Measurements from ENCODE around the gene HJURP. TPM values are rescaled to one million over a fixed set of nuclear protein-coding genes. Genes with fewer than 3 reads are reported as not detected.

Gene HJURP
- total RNA-seq, 4 donors from 2014 or later: 0.15 to 3.1 (median 2.5) TPM; not detected in 1

DNA sequence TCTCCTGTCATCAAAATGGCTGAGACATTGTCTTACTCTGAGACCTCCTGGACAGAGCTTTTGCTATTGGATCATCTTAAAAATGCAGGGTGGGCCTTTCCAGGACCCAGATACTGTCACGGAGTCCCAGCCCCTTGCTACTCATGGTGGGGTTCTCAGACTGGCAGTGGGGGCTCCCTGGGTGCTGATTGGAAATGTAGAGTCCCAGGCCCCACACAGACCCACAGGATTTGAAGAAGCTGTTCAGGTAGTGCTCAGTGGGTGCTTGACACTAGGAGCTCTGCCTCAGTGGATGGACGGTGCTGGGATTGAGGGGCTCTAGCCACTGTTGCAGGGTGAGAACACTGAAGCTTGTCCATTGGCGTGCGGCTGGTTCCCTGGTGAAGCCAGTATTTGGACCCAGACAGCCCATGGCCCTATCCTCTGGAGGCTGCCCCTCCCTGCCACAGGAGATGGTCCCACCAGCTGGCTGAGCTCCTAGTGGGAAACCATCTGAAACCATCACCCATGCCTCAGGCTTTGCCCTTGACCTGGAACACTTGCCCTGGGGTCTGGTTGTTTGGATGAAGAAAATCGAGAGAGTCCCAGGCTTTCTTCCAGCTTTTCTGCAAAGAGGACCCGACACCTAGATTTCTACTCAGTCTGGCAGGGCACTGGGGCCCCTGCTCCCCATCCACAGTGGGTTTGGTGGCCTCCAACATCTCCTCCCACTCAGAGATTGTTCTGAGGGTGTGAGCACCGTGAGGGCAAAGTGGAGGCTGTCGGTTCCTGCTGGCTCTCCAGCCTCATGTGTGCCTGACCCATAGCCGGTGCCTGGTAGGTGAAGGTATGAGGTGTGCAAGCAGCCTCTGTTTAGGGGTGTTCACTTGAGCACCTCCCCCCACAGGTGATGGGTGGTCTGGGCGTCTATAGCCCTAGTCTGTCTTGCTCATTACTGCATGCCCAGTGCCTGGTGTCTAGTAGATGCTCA lies 46.1 kb downstream of the HJURP start:
- H3K4me1 ChIP-seq: no peaks in the 10 kb centered on the region
- H3K36me3 ChIP-seq: no peaks in the 10 kb centered on the region
- TF ChIP-seq POLR2AphosphoS5 (IDR thresholded peaks at IDR 0.05) (no peak), EP300 (IDR thresholded peaks at IDR 0.05) (no peak), POLR2A (IDR thresholded peaks at IDR 0.05) (no peak)
- TF ChIP-seq, protein P1, sequence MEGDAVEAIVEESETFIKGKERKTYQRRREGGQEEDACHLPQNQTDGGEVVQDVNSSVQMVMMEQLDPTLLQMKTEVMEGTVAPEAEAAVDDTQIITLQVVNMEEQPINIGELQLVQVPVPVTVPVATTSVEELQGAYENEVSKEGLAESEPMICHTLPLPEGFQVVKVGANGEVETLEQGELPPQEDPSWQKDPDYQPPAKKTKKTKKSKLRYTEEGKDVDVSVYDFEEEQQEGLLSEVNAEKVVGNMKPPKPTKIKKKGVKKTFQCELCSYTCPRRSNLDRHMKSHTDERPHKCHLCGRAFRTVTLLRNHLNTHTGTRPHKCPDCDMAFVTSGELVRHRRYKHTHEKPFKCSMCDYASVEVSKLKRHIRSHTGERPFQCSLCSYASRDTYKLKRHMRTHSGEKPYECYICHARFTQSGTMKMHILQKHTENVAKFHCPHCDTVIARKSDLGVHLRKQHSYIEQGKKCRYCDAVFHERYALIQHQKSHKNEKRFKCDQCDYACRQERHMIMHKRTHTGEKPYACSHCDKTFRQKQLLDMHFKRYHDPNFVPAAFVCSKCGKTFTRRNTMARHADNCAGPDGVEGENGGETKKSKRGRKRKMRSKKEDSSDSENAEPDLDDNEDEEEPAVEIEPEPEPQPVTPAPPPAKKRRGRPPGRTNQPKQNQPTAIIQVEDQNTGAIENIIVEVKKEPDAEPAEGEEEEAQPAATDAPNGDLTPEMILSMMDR (IDR thresholded peaks at IDR 0.05): no peak
- ATAC-seq: no peak
- H3K27ac ChIP-seq: no peak overlapping the region
- WGBS, 2 donors (ENCODE audit: low coverage in 1 of 2): 86% methylated on average over 5 of the region's 10 CpGs; no CpG with 5 or more reads in 1 of the 2 donors
- peaks cover 34% of the 10 kb centered on the region for H3K27me3 ChIP-seq
- no peaks in the 10 kb centered on the region for H3K9me3 ChIP-seq
- no peak overlapping the region for H3K4me3 ChIP-seq

DNA sequence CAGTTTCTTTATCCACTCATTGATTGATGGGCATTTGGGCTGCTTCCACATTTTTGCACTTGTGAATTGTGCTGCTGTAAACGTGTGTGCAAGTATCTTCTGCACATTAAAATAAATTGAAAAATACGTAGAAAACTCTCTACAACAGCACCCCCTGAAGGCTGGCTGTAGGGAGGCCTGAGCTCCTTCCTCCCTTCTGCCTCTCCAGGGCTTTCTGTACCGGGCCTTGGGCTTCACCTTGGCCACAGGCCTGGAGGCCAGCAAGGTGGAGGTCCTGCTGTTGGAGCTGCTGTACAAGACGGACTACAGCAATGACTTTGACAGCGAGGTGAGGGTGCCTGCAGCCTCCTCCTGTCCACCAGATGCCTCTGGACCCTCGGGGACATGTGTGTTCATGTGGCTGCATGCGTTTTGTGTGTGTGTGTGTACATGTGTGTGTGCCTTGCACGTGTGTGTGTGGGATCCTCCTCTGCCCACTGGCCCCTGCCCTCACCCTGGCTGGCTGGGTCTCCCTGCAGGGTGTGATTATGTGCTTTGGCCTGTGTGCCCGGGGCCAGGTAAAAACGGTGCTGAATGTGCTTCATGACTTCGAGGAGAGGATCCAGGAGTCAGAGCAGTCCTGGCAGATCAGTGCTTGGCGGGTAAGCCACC lies 47.0 kb downstream of the HJURP start:
- no peak for ATAC-seq
- H3K4me3 ChIP-seq: no peak overlapping the region
- H3K27me3 ChIP-seq: peaks cover 35% of the 10 kb centered on the region
- no peaks in the 10 kb centered on the region for H3K36me3 ChIP-seq
- no peak for TF ChIP-seq POLR2A (IDR thresholded peaks at IDR 0.05)
- TF ChIP-seq POLR2AphosphoS5 (IDR thresholded peaks at IDR 0.05): no peak
- TF ChIP-seq, protein P1 (IDR thresholded peaks at IDR 0.05): no peak
- no peak for TF ChIP-seq EP300 (IDR thresholded peaks at IDR 0.05)
- WGBS, 2 donors (ENCODE audit: low coverage in 1 of 2): 56 to 63% methylated on average over 2 to 3 of the region's 12 CpGs
- H3K27ac ChIP-seq: no peak overlapping the region
- H3K4me1 ChIP-seq: no peaks in the 10 kb centered on the region
- H3K9me3 ChIP-seq: no peaks in the 10 kb centered on the region

DNA sequence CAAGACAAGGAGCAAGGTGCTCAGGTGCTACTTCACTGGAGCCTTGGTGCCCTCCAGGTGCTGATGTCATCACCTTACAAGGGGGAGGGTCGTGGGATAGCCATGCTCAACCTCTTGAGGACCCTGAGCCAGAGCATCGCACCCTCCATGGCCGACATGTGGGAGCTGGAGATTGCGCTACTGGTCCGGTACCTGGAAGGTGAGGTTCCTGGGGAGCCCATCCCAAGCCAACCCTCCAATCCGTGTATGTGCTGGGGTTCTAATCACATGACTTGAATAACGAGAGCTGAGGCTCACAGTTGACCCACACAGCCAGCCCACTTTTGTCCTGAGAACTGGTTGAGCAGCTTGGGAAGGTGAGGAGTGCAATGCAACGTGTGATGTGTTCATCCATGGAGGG lies 50.3 kb downstream of the HJURP start:
- no peak overlapping the region for H3K4me3 ChIP-seq
- H3K27me3 ChIP-seq: peaks cover 30% of the 10 kb centered on the region
- no peak for TF ChIP-seq EP300 (IDR thresholded peaks at IDR 0.05)
- TF ChIP-seq, protein P1 (IDR thresholded peaks at IDR 0.05): no peak
- no peaks in the 10 kb centered on the region for H3K4me1 ChIP-seq
- 43% methylated on average over 2 of the region's 8 CpGs; no CpG with 5 or more reads in 1 of the 2 donors for WGBS, 2 donors (ENCODE audit: low coverage in 1 of 2)
- no peaks in the 10 kb centered on the region for H3K36me3 ChIP-seq
- H3K27ac ChIP-seq: no peak overlapping the region
- ATAC-seq: no peak
- no peaks in the 10 kb centered on the region for H3K9me3 ChIP-seq

DNA sequence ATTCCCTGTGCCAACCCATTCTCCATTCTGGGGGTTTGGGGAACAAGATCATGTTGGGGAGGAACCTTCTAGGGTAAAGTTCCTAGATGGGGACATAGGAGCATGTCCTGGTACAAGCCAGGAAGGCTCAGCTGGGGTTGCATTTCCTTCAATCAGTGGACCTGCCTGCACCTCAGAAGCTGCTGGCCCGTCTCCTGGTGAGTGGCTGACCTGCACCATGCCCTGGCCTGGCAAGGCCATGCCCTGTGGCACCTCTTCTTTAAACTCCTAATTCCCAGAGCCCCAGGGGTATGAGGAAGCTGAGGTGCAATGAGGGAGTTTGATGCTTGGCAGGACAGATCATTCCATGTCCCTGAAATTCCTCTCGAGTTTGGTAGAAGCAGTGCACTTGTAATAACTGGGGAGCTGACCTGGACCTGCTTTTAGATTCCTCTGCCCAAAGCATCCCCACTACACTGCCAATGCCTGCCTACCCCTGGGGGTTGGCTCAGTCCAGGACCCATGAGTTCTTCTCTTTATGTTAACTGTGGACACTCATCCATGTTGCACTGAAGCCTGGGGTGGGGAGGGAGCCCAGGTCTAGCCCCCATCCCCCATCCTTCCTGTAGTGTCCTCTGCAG lies 50.9 kb downstream of the HJURP start:
- Histone ChIP-seq H3K4me3 (no peak overlapping the region), H3K36me3 (no peaks in the 10 kb centered on the region), H3K9me3 (no peaks in the 10 kb centered on the region), H3K27me3 (peaks cover 24% of the 10 kb centered on the region), H3K4me1 (no peaks in the 10 kb centered on the region), H3K27ac (no peak overlapping the region)
- no CpG with 5 or more reads among the region's 2 CpGs for WGBS, 2 donors (ENCODE audit: low coverage in 1 of 2)
- TF ChIP-seq POLR2AphosphoS5 (IDR thresholded peaks at IDR 0.05): no peak
- no peak for TF ChIP-seq EP300 (IDR thresholded peaks at IDR 0.05)
- no peak for TF ChIP-seq POLR2A (IDR thresholded peaks at IDR 0.05)
- TF ChIP-seq, protein P1 (IDR thresholded peaks at IDR 0.05): no peak
- no peak for ATAC-seq

All from gastroesophageal sphincter (tissue), 4 donors.